SK-N-SH (cell line): Measurements from ENCODE around the gene GTF2E1.

ENCODE experiments used
- MAX ChIP-seq: IDR thresholded peaks from 2 replicates; pipeline ENCODE4 v1.4.0; 2012; ENCODE audit warnings: low read depth
- MXI1 ChIP-seq: IDR thresholded peaks from 2 replicates; pipeline ENCODE4 v1.6.1; 2012; ENCODE audit warnings: mild to moderate bottlenecking, low read depth, low read length, improper control_type of control experiment
- USF1 ChIP-seq: IDR thresholded peaks from 2 replicates; pipeline ENCODE4 v1.4.0; 2012; ENCODE audit warnings: low read depth, borderline replicate concordance

- TF ChIP-seq MXI1 (no peak), MAX (no peak), USF1 (no peak)
Measured at GRCh38 chr3:120778776-120779175, 36.2 kb downstream of the GTF2E1 start.
